CD14-positive monocyte (primary cell): ENCODE measurements around the gene PACC1. TPM values are rescaled to one million over a fixed set of nuclear protein-coding genes. Genes with fewer than 3 reads are reported as not detected.

Experiments
- DNase-seq, 3 donors: peaks; one replicate each; pipeline ENCODE4 v3.0.0-alpha.2; 2011 to 2022
- H2AFZ ChIP-seq: 2 replicates; pipeline ENCODE4 v1.6.0; 2012; ENCODE audit warnings: mild to moderate bottlenecking, low read depth, low read length, inconsistent platforms; ENCODE audit not compliant: insufficient read depth, poor library complexity, severe bottlenecking
- H3K27ac ChIP-seq, 2 donors: 1 replicate in 1 of 2; 2 replicates in 1 of 2; pipeline ENCODE4 v1.5.1; 2012 to 2013; ENCODE audit warnings: low read length in 2 of 2, control low read depth in 1 of 2, inconsistent platforms in 1 of 2, low read depth in 1 of 2, mild to moderate bottlenecking in 1 of 2
- H3K27me3 ChIP-seq, 2 donors: one replicate each; pipeline versions ENCODE4 v1.6.0 to v1.6.1; 2011 to 2013; ENCODE audit warnings: low read length in 2 of 2; ENCODE audit not compliant: control insufficient read depth in 2 of 2, insufficient read depth in 2 of 2
- H3K36me3 ChIP-seq, 2 donors: replicated peaks in 1 of 2; 1 replicate in 1 of 2; 2 replicates in 1 of 2; pipeline versions ENCODE4 v1.5.1 to v1.6.1; 2012 to 2013; ENCODE audit warnings: low read length in 2 of 2, control low read depth in 1 of 2, inconsistent platforms in 1 of 2, mild to moderate bottlenecking in 1 of 2; ENCODE audit not compliant: insufficient read depth in 2 of 2, control insufficient read depth in 1 of 2
- H3K4me1 ChIP-seq, 2 donors: 1 replicate in 1 of 2; 2 replicates in 1 of 2; pipeline versions ENCODE4 v1.5.1 to v1.6.1; 2012 to 2013; ENCODE audit warnings: low read length in 2 of 2, control low read depth in 1 of 2, inconsistent platforms in 1 of 2, mild to moderate bottlenecking in 1 of 2, moderate library complexity in 1 of 2; ENCODE audit not compliant: insufficient read depth in 2 of 2, control insufficient read depth in 1 of 2
- H3K4me2 ChIP-seq: replicated peaks from 2 replicates; pipeline ENCODE3; 2012; ENCODE audit warnings: low read length, moderate library complexity, mild to moderate bottlenecking; ENCODE audit not compliant: poor library complexity, severe bottlenecking; ENCODE audit errors: extremely low read depth
- H3K4me3 ChIP-seq, 3 experiments: fragments of 200-600 bp in 1 of 3; sonication (generic) in 1 of 3; replicated peaks in 1 of 3; 1 replicate in 2 of 3; 2 replicates in 1 of 3; pipeline ENCODE4 v1.5.1; 2011 to 2013; ENCODE audit warnings: low read length in 3 of 3, mild to moderate bottlenecking in 3 of 3, control low read depth in 2 of 3, low read depth in 2 of 3, inconsistent platforms in 1 of 3, moderate library complexity in 1 of 3
- H3K79me2 ChIP-seq: 2 replicates; pipeline ENCODE4 v1.6.0; 2012; ENCODE audit warnings: mild to moderate bottlenecking, control low read depth, inconsistent platforms, low read length, moderate library complexity; ENCODE audit not compliant: insufficient read depth
- H3K9ac ChIP-seq: 2 replicates; pipeline ENCODE4 v1.6.0; 2017; ENCODE audit warnings: low read length, mild to moderate bottlenecking; ENCODE audit not compliant: insufficient read depth, poor library complexity, severe bottlenecking
- H3K9me3 ChIP-seq, 2 donors: replicated peaks in 1 of 2; 1 replicate in 1 of 2; 2 replicates in 1 of 2; pipeline versions ENCODE4 v1.5.1 to v1.6.1; 2012 to 2013; ENCODE audit warnings: low read length in 2 of 2, control low read depth in 1 of 2; ENCODE audit not compliant: control insufficient read depth in 1 of 2, insufficient read depth in 1 of 2
- H4K20me1 ChIP-seq: 2 replicates; pipeline ENCODE4 v1.6.0; 2012; ENCODE audit warnings: mild to moderate bottlenecking, low read length, control low read depth, moderate library complexity; ENCODE audit not compliant: insufficient read depth
- H3K27ac Mint-ChIP-seq, 7 donors: one replicate each; pipeline ENCODE4 v1.8.0; 2020; ENCODE audit warnings: mild to moderate bottlenecking in 7 of 7, mixed read lengths in 7 of 7, moderate library complexity in 6 of 7, inconsistent platforms in 2 of 7
- H3K27me3 Mint-ChIP-seq, 3 donors: one replicate each; pipeline ENCODE4 v1.8.0; 2021 to 2022; ENCODE audit warnings: low read depth in 3 of 3, mild to moderate bottlenecking in 3 of 3, mixed read lengths in 3 of 3, moderate library complexity in 3 of 3, inconsistent platforms in 1 of 3
- H3K36me3 Mint-ChIP-seq, 2 donors: one replicate each; pipeline ENCODE4 v1.8.0; 2020; ENCODE audit warnings: mixed read lengths in 2 of 2, inconsistent platforms in 1 of 2, mild to moderate bottlenecking in 1 of 2
- H3K4me1 Mint-ChIP-seq: one replicate; pipeline ENCODE4 v1.8.0; 2020; ENCODE audit warnings: mild to moderate bottlenecking, mixed read lengths
- H3K4me3 Mint-ChIP-seq, 2 donors: one replicate each; pipeline ENCODE4 v1.8.0; 2020; ENCODE audit warnings: mild to moderate bottlenecking in 2 of 2, mixed read lengths in 2 of 2, moderate library complexity in 1 of 2
- H3K9me3 Mint-ChIP-seq, 7 donors: one replicate each; pipeline ENCODE4 v1.8.0; 2020 to 2022; ENCODE audit warnings: mixed read lengths in 7 of 7, mild to moderate bottlenecking in 6 of 7, moderate library complexity in 6 of 7, inconsistent platforms in 2 of 7
- CTCF ChIP-seq: fragments of 200-600 bp; IDR thresholded peaks from one replicate; pipeline ENCODE4 v1.8.0; 2022; ENCODE audit warnings: antibody characterized with exemption, mild to moderate bottlenecking
- WGBS: methylation state at CpG from one replicate; pipeline ENCODE4 v1.1.5; 2013; ENCODE audit warnings: missing lambda C conversion rate; ENCODE audit not compliant: insufficient coverage; 5-methylcytosine and 5-hydroxymethylcytosine counted together
- intact Hi-C, 2 donors: fragments of 100-400 bp; cut with micrococcal nuclease; formaldehyde crosslinking; loops; one replicate each; pipeline versions ENCODE4 v1.15.0 to v1.15.1; 2023
- polyA plus RNA-seq, 3 donors: library from polyadenylated mRNA; depleted of rRNA in 1 of 3; unstranded in 2 of 3; stranded (reverse) in 1 of 3; fragments of 300-500 nt in 2 of 3; fragments of >200 nt in 1 of 3; fragmentation: Illumina TruSeq in 2 of 3; gene quantifications; 1 replicate in 2 of 3; 2 replicates in 1 of 3; pipeline ENCODE4 v1.2.3, GENCODE V29; 2012 to 2021

Gene PACC1
- polyA plus RNA-seq, 3 donors, result 14.0 to 16.6 (median 14.7) TPM

- no peak overlapping the region for H3K4me3 ChIP-seq
- no peaks in the 10 kb centered on the region for H3K79me2 ChIP-seq
- no peak overlapping the region for H3K4me2 ChIP-seq
- TF ChIP-seq CTCF, result no peak
- intact Hi-C loops, result no loop called here
- no peak overlapping the region for H3K27ac ChIP-seq
- 93% methylated on average over 4 of the region's 4 CpGs for WGBS
- H3K9ac ChIP-seq, result no peak overlapping the region
- peaks cover 85 to 97% of the 10 kb centered on the region in 2 donors for H3K36me3 ChIP-seq
- no peaks in the 10 kb centered on the region for H3K9me3 ChIP-seq
- no peak overlapping the region for H3K4me3 Mint-ChIP-seq
- peaks cover 65 to 81% of the 10 kb centered on the region in 2 donors for H3K36me3 Mint-ChIP-seq
- H3K4me1 ChIP-seq, result no peaks in the 10 kb centered on the region
- no peaks in the 10 kb centered on the region for H3K27me3 Mint-ChIP-seq
- no peaks in the 10 kb centered on the region for H3K4me1 Mint-ChIP-seq
- H3K27ac Mint-ChIP-seq, result peak overlapping the region in 2 of 7 donors; percentile 28 to 61
- H3K27me3 ChIP-seq, result no peaks in the 10 kb centered on the region
- H3K9me3 Mint-ChIP-seq, result no peaks in the 10 kb centered on the region
- H4K20me1 ChIP-seq, result peaks cover 40% of the 10 kb centered on the region
- no peak for DNase-seq
- no peak overlapping the region for H2AFZ ChIP-seq
These were observed 54.7 kb downstream of the PACC1 start for GRCh38 chr1:212359794-212360479.

GRCh38 chr1:212355230-212355969 lies 59.3 kb downstream of the PACC1 start:
- H3K9me3 Mint-ChIP-seq, result no peaks in the 10 kb centered on the region
- no peak overlapping the region for H3K4me3 Mint-ChIP-seq
- no peak overlapping the region for H3K4me2 ChIP-seq
- peaks cover 39% of the 10 kb centered on the region for H4K20me1 ChIP-seq
- no peak for TF ChIP-seq CTCF
- H3K27me3 ChIP-seq, result no peaks in the 10 kb centered on the region
- H3K4me1 Mint-ChIP-seq, result no peaks in the 10 kb centered on the region
- no peak overlapping the region for H2AFZ ChIP-seq
- intact Hi-C loops, result no loop called here
- no peak overlapping the region for H3K4me3 ChIP-seq
- no peak for DNase-seq
- H3K27me3 Mint-ChIP-seq, result no peaks in the 10 kb centered on the region
- WGBS, result no CpG with 5 or more reads among the region's 3 CpGs
- peaks cover 78 to 96% of the 10 kb centered on the region in 2 donors for H3K36me3 ChIP-seq
- H3K27ac ChIP-seq, result no peak overlapping the region
- no peak overlapping the region for H3K9ac ChIP-seq
- H3K4me1 ChIP-seq, result no peaks in the 10 kb centered on the region
- H3K36me3 Mint-ChIP-seq, result peaks cover 66 to 86% of the 10 kb centered on the region in 2 donors
- no peaks in the 10 kb centered on the region for H3K9me3 ChIP-seq
- no peak overlapping the region for H3K27ac Mint-ChIP-seq
- H3K79me2 ChIP-seq, result peaks cover 3% of the 10 kb centered on the region
